GM19025 (cell line): Measurements from ENCODE around the gene QPCTL.
A peak's percentile ranks its signal among the peaks of the same experiment; 100 is the strongest.
"Not testable (repeated sequence)": the region's sequence is repeated elsewhere in the genome, so short reads cannot be mapped to it uniquely, and the experiment has no call there.

Experiments used
- ATAC-seq: cut with Tn5 transposase; IDR thresholded peaks from one replicate; pipeline ENCODE4 v1.9.1; 2021; ENCODE audit warnings: mild to moderate bottlenecking, low read depth, moderate library complexity; ENCODE audit not compliant: unreplicated experiment

Gene QPCTL

GRCh38 chr19:45674946-45675345, 17.5 kb upstream of the QPCTL start:
- no peak for ATAC-seq

- no peak for ATAC-seq
These were observed 15.6 kb upstream of the QPCTL start for GRCh38 chr19:45676851-45677263.

GRCh38 chr19:45677351-45678230, 14.9 kb upstream of the QPCTL start:
- ATAC-seq, result no peak

- peak; percentile 82 for ATAC-seq
These were observed 11.0 kb upstream of the QPCTL start for GRCh38 chr19:45681391-45682015.

GRCh38 chr19:45682117-45682516, 10.3 kb upstream of the QPCTL start:
- ATAC-seq, result no peak

- no peak for ATAC-seq
These were observed 9.6 kb upstream of the QPCTL start for GRCh38 chr19:45682908-45683307.

- not testable (repeated sequence) for ATAC-seq
These were observed 7.4 kb upstream of the QPCTL start for GRCh38 chr19:45685045-45685444.

GRCh38 chr19:45687599-45687998, 4.9 kb upstream of the QPCTL start:
- ATAC-seq, result no peak

GRCh38 chr19:45691516-45692186, 815 bp upstream of the QPCTL start, which contains the start of gene SNRPD2:
Gene SNRPD2, minus strand, starts transcription at chr19:45691953. Its CDS starts 65 bp downstream, at chr19:45691888.
- peak; percentile 42 for ATAC-seq

GRCh38 chr19:45693106-45693788, 781 bp downstream of the QPCTL start:
- ATAC-seq, result no peak

GRCh38 chr19:45701676-45702075, 9.2 kb downstream of the QPCTL start:
- ATAC-seq, result no peak

GRCh38 chr19:45705115-45705514, 12.6 kb downstream of the QPCTL start:
- no peak for ATAC-seq

- ATAC-seq, result no peak
These were observed 13.4 kb downstream of the QPCTL start for GRCh38 chr19:45705710-45706415.

- no peak for ATAC-seq
These were observed 18.1 kb downstream of the QPCTL start for GRCh38 chr19:45710356-45711130.

- ATAC-seq, result no peak
These were observed 19.6 kb downstream of the QPCTL start for GRCh38 chr19:45711851-45712698.

GRCh38 chr19:45712699-45713067, 20.2 kb downstream of the QPCTL start:
- no peak for ATAC-seq

GRCh38 chr19:45713141-45713540, 20.7 kb downstream of the QPCTL start:
- ATAC-seq, result no peak

GRCh38 chr19:45715139-45715538, 22.7 kb downstream of the QPCTL start:
- ATAC-seq, result no peak
